Measurements from ENCODE around the gene RIGI. TPM values are rescaled to one million over a fixed set of nuclear protein-coding genes. Genes with fewer than 3 reads are reported as not detected.

The RIGI gene
- total RNA-seq: 37.7 and 40.3 TPM in 2 replicates

DNA sequence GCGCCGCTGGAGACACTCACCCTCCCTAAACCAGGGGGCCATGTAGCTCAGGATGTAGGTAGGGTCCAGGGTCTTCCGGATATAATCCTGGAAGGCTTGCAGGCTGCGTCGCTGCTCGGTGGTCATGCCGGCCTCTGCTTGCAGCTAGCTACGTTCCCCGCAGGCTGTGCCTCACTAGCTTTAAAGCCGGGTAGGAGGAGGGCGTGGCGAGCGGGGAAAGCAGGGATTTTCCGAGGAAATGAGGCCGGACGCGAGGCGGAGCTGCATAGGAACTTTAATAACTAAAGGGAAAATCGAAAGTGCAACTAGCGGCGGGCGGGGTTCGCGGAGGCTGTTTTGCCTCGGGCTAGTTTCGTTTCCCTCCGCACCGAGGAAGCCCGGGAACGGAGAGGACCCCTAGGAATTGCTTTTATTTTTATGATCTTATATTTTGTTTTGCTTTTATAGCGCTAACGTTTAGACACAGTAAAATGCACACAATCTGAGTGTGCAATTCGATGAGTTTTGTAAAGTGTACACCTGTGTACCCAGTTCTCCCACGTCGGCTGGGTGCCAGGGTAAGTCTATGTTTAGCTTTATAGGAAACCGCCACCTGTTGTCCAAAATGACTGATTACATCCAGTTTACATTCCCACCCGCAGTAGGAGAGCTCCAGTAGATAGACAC, at the start of gene RIGI:
Gene RIGI (minus strand): TSS at position 156 of the 666 bp plus-strand sequence. CDS start 30 bp downstream, at position 126.

DNA sequence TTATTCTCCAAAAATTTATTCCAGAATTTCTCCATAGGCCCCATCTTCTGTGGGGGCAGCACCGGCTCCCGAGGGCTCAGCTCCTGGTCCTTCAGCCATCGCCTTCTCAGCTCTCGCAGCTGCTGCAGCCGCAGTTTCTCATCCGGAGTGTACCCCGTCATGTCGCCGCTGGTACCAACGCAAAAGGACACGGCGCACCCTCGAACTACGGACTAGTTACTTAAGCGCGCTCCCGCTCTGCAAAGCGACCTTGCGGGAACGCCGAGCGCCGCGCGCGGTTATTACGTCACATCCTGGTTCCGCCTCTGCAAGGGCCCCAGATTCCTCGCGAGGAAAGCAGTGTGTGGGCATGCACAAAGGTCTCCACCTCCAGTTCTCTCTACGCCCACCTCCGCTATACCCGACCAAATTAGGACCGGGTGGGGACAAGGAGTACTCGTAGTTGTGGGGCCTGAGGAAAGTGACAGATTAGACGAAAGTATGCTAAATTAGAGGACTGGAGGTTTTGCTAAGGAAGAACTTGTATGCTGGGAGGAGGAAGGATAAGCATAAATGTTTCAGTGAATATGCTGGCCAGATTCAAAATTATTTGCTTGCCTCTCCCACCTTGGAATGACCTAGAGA, 47.0 kb upstream of the RIGI start, which contains the start of gene NDUFB6:
Gene NDUFB6 (minus strand): TSS at position 260 of the 624 bp plus-strand sequence. CDS start 99 bp downstream, at position 161.

DNA sequence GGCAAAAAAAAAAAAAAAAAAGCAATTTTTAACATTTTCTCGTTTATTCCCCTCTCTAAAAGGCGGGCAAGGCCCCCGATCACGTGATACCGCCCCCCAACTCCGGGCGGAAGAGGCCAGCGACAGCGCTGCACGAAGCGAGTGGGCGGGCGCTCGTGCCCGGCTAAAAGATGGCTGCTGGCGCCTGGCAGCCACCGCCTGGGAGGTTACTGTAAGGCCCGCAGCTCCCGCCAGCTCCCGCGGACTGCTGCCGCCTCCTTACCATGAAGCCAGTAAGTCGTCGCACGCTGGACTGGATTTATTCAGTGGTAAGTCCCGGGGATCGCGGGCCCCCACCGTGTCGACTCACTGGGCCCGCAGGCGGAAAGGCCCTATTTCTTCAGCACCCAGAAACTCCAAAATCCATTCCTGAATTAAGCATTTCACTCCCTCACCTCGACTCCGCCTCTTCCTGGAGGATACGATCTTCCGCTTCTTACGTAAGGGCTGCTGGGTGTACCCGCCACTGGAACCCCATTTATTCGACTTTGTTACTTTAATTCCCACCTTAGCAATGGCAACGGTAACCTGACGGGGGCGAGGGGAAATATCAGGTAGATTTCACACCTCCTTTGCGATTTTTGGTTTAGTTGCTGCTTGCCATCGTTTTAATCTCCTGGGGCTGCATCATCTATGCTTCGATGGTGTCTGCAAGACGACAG, 26.3 kb upstream of the RIGI start, which contains the start of the genes SMIM27 and TOPORS:
Gene SMIM27 (plus strand): TSS at position 156 of the 701 bp plus-strand sequence. CDS start 108 bp downstream, at position 264.
Gene TOPORS (minus strand): TSS at position 415 of the 701 bp plus-strand sequence. CDS start 150 bp downstream, at position 265.

Other genes with a start within 250 kb of the RIGI start
- gene ACO1, start 141.6 kb downstream of the RIGI start, total RNA-seq: 76.7 and 82.2 TPM in 2 replicates
- 2.8 and 5.0 TPM in 2 replicates for gene SMIM27, start 26.1 kb upstream of the RIGI start, total RNA-seq
- 18.4 and 19.5 TPM in 2 replicates for gene TOPORS, start 26.4 kb upstream of the RIGI start, total RNA-seq
- 91.9 and 114 TPM in 2 replicates for gene NDUFB6, start 47.0 kb upstream of the RIGI start, total RNA-seq
- gene TAF1L, start 109.5 kb upstream of the RIGI start, total RNA-seq: not detected in 2 replicates

All from mammary microvascular endothelial cell (primary cell).